GM18498 (cell line): ENCODE measurements around the gene SMARCB1.
A peak's percentile ranks its signal among the peaks of the same experiment; 100 is the strongest.

Experiments used
- ATAC-seq: cut with Tn5 transposase; IDR thresholded peaks from one replicate; pipeline ENCODE4 v1.9.1; 2021; ENCODE audit warnings: mild to moderate bottlenecking, moderate library complexity; ENCODE audit not compliant: unreplicated experiment

SMARCB1 gene

DNA sequence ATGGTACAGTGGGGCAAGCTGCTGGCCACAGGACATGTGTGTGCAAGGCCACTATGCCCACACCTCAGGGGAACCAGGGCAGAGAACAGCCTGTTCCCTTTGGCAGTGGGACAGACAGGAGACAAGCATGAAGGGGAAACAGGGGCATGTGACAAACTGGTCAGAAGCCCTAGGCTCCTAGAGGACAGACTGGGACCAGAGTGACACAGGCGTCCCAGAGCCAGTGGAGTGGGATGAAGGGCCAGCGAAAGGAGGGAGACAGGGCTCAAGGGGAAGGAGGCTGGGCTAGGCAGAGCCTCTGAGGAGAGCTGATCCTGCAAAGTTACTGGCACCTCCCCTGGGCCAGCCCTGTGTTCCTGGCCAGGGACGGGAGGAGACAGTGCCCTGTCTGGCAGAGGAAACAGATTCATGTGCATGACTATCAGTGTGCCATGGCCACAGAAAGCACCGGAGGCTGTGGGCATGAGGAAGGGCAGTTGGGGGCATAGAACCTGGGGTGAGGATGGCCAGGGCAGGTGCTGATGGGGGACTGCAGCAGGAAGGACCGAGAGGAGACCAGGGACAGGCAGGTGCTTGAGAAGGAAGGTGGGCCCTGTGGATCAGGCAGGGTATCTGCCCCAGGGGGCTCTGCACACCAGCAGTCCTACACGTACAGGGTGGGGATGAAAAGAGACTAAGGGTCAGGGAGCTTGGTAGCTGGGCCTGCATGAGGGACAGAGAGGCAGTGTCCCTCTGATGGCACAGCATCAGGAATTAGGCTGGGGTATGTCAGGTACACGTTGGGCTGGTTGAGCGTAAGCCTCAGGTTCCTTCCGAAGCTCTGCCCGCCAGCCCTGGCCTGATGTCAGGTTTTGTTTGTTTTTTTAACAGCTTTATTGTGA, 42.3 kb downstream of the SMARCB1 start:
- no peak for ATAC-seq

- no peak for ATAC-seq
Observed at GRCh38 chr22:23829845-23830372, 43.1 kb downstream of the SMARCB1 start.

DNA sequence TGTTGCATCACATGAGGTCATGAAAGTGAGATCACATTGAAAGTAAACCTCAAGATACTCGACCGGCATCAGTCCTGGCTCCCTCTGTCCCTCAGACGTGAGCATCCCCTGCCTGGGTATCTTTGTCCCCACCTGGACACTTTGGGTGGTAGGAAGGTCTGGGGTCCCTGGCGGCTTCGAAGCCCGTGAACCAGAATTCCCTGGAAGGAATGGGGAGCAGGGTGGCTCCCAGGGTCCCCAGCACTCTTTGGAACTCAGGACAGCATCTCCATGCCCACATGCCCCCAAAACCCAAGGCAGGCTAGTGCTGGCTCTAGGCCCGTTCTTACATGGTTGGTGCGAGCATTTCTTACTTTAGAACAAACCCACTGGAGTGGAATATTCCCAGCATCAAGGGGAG, 44.5 kb downstream of the SMARCB1 start:
- ATAC-seq, result no peak

GRCh38 chr22:23831781-23832180, 45.0 kb downstream of the SMARCB1 start:
- ATAC-seq, result no peak

GRCh38 chr22:23832226-23833016, 45.7 kb downstream of the SMARCB1 start:
- ATAC-seq, result no peak

GRCh38 chr22:23833017-23833751, 46.4 kb downstream of the SMARCB1 start:
- ATAC-seq, result no peak

GRCh38 chr22:23833911-23834317, 47.1 kb downstream of the SMARCB1 start:
- ATAC-seq, result no peak

DNA sequence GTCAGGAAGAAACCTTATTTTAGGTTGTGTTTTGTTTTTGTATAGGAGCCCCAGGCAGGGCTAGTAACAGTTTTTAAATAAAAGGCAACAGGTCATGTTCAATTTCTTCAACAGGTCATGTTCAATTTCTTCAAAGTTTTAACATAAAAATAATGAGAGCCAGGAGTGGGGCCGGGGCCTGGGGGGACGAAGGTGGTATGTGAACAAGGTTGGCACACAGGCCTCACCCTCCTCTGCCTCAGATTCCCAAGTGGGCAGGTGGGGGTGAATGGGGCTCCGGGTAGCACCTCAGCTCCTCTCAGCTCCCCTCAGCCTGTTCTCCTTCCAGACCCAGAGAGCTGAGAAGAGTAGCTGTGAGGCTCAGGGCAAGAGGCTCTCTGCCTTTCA, 47.6 kb downstream of the SMARCB1 start:
- ATAC-seq, result no peak

DNA sequence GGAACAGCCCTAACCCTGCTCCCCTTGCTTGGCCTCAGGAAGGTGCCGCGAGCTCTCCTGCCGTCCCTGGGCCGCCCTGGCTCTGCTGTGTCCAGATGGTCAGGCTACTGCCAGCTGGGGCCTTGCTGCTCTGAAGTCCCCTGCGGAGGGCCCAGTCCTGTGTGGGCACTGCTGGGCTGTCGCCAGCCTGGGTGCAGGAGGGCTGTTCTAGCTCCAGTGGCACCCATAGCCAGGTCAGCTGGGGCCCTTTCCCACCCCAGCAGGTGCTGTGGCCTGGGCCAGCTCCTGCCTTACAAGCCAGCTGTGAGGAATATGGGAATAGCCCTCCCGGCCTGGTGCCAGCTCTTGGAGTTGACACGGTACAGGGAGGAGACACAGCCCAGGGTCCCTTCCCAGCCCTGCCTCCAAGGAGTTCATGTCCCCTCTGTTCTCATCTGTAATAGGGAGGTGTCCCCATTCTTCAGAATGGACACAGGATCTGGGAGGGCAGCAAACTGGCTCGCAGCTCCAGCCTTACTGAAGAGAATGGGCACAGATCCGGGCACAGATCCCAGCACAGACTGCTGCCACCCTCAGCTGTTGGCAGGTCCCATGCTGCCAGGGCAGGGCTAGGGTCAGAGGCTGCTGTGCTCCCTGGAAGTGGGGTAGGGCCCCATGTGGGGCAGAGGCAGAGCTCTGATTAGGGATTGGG, 48.2 kb downstream of the SMARCB1 start:
- no peak for ATAC-seq

GRCh38 chr22:23835484-23836144, 48.8 kb downstream of the SMARCB1 start:
- ATAC-seq, result no peak

- ATAC-seq, result no peak
Observed at GRCh38 chr22:23836281-23836680, 49.5 kb downstream of the SMARCB1 start.

DNA sequence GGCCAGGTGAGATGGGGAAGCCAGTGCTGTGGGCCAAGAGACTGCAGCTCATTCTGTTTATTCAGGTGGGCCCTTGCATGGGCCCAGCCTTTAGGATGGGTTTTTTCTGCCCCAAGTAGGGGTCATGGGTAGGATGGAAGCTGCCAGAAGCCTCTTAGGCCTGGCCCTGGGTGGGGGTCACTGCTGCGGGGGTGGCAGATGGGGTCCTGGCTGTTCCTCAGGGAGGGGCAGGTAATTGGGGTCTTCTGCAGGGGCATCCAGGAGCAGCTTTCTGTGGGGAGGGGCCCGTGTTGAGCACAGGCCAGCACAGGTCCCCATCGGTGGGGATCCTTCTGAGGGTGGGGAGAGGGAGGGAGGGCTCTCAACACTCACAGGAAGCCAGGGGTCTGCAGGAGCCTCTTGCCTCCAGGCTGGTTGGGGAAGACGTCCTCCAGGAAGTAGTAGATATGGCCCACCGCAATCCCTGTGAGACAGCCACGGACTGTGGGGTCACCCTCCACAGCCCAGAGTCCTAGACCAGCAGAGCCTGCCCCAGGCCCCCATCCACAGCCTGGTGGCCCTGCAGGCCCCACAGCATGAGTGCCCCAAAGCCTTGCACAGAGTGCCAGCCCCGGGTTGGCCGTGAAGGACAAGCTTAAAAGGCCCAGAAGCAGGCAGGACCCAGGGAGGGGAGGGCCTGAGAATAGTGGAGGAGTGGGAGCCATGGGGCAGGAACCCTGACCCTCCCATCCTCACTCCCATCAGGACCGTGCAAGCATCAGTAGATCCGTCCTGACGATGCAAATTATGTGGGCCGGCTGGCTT, 50.1 kb downstream of the SMARCB1 start:
- no peak for ATAC-seq

- ATAC-seq, result no peak
Observed at GRCh38 chr22:23837496-23837859, 50.7 kb downstream of the SMARCB1 start.

GRCh38 chr22:23837911-23838680, 51.3 kb downstream of the SMARCB1 start:
- ATAC-seq, result no peak

DNA sequence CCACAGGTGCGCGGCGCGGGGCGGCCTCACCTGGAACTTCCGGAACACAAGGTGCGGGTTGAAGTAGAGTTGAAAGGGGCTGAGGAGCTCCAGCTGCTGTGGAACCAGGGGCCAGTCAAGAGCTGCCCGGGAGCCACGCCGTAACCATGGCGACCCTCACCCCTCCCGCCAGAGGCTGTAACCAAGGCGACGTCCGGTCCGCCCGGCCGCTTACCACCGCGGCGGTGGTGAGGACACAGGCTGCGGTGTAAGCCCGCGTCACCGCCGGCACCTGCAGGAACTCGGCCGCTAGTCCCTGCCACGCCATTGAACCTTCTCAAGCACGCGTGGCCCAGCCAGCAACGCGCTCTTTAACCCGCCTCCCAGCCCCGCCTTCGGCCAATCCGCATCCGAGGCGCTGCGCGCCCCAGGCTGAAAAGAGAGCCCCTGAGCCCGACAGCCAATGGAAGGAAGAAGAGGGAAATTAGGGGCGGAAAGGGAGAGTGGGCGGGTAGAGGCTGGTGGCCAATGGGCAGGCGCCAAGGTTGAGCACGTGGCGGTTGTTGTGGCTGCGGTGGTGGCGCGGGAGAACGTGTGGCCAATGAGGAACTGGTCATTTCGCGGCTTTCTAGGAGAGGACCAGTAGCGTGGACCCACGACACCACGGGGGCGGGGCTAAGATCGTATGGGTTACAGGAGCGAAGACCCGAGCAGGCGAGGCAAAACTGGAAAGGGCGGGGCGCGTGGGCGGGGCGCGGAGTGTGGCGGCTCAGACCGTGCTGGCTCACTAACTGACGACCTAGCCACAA, 52.1 kb downstream of the SMARCB1 start, which contains the start of gene DERL3:
Gene DERL3, minus strand, starts transcription at position 326 of the 788 bp plus-strand sequence. Its CDS starts 19 bp downstream, at position 307.
- peak; percentile 83 for ATAC-seq

- ATAC-seq, result no peak
Observed at GRCh38 chr22:23840026-23840425, 53.3 kb downstream of the SMARCB1 start.

DNA sequence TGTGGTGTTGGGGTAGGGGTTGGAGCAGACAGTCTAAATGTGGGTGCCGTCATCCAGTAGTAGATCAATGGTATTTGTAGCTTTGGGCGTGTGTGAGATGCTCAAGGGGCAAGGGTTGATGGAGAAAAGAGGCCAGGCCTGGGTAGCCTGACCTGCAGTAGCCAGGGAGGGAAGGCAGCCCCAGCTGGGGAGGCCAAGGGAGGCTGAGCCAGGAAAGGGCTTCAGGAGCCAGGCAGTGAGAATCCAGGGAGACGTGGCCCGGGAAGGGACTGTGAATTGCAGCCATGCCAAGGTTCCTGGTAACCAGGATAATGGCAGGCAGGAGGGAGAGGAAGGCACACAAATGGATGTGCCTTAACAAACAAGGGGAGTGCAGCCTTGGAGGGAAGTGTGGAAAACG, 54.5 kb downstream of the SMARCB1 start:
- ATAC-seq, result no peak
